NCI-H1417 treated with DMSO at 0.1 percent for 48 hours (cell line): ENCODE results near the gene CARHSP1.
"Not testable (repeated sequence)": the region's sequence is repeated elsewhere in the genome, so short reads cannot be mapped to it uniquely, and the experiment has no call there.

Experiments
- DNase-seq: peaks from one replicate; lab custom pipeline; 2025; lab: John Stamatoyannopoulos, UW

The CARHSP1 gene

DNA sequence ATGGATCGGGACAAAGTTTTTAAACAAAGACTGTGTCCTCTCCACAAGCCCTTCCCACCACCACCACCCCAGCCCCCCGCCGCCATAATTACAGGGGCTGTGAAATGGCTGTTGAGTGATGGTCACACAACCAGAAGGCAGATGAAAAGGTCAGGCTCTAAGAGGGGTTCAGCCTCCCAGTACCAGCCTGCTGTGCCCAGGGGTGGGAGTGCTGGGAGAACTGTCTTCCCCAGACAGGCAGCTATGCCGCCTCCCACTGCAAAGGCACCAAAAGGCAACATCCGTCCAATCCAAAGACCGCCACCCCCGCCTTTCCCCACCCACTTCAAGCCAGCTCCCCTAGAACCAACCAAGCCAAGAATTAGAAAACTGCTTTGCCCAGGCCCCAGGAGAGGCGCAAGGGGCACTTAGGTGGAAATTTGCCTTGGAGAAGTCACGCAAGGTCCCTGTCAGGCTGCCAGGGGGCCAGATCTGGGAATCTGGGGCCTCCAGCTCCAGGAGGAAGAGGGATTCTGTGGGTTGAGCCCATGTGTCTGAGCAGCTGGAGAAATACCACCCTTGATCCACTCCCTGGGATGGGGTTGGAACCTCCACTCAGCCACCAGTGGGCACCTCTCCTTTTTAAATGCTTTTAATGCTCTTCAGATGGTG, 14.4 kb downstream of the CARHSP1 start:
- no peak for DNase-seq

DNA sequence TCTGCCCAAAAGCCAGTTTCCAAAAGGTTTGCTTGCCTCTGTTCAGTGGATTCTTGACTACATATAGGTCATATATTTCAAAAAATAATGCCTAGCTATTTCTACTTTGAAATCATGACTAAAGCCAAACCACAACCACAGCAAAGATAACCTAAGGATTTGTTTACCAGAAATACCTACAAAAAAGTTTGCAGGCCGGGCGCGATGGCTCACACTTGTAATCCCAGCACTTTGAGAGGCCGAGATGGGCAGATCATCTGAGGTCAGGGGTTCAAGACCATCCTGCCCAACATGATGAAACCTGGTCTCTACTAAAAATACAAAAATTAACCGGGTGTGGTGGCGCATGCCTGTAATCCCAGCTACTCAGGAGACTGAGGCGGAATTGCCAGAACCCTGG, 15.2 kb downstream of the CARHSP1 start:
- DNase-seq = no peak

DNA sequence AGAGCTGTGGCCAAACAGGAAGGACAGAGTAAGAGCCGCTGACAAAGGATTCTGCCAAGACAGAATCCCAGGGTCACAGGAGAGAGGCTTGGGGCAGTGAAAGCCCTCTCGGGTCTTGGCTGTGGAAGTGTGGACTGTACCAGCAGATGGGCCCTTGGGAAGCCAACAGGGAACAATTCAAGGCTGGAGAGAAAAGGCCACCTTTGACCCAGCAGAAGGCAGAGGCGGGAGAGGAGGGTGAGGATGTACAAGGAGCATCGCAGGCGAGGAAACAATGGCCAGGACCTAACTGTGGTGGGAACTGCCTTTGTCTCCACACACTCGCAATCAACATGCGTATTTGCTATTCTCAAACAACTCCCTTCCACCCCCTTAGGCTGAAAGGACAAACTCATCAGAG, 15.7 kb downstream of the CARHSP1 start:
- DNase-seq = no peak

DNA sequence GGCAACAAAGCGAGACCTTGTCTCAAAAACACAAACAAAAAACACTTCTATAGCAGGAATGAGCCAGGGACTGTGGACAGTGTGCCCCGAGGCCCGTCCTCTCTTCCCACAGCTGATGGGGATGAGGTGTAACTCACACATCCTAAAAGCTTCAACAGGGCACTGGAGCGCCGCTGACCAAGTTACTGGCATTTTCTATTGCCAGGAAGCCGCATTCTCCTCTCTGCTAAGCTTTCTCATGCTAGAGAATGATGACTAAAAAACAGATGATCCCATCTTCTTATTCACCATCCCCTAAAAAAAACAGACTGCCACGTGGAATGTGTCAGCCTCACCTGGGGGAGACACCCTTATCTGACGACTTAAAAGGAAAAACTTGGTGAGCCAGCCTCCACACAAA, 16.3 kb downstream of the CARHSP1 start:
- DNase-seq = no peak

DNA sequence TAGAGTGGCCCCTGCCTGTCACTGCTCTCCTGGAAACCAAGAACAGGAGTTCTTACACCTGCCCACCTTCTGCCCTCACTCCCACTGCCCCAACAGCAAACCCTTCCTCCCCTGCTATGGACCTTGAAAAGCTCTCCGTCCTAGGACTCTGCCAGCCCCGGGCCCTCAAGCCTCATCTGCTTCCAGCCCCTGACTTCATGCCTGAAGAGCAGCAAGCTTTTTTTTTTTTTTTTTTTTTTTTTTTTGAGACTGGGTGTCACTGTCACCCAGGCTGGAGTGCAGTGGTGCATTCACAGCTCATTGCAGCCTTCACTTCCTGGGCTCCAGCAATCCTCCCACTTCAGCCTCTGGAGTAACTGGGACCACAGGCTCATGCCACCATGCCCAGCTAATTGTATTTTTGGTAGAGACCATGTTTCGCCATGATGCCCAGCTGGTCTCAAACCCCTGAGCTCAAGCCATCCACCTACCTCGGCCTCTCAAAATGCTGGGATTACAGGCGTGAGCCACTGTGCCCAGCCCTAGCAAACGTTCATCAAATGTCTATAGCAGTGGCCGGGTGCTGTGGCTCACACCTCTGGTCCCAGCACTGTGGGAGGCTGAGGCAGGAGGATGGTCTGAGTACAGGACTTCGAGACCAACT, 16.9 kb downstream of the CARHSP1 start:
- DNase-seq = no peak

GRCh38 chr16:8850279-8850885, 18.4 kb downstream of the CARHSP1 start:
- DNase-seq = no peak

- no peak for DNase-seq
These were observed 19.3 kb downstream of the CARHSP1 start for GRCh38 chr16:8849411-8850011.

GRCh38 chr16:8848939-8849391, 19.8 kb downstream of the CARHSP1 start:
- no peak for DNase-seq

GRCh38 chr16:8848231-8848938, 20.4 kb downstream of the CARHSP1 start:
- no peak for DNase-seq

- no peak for DNase-seq
These were observed 21.2 kb downstream of the CARHSP1 start for GRCh38 chr16:8847623-8848022.

DNA sequence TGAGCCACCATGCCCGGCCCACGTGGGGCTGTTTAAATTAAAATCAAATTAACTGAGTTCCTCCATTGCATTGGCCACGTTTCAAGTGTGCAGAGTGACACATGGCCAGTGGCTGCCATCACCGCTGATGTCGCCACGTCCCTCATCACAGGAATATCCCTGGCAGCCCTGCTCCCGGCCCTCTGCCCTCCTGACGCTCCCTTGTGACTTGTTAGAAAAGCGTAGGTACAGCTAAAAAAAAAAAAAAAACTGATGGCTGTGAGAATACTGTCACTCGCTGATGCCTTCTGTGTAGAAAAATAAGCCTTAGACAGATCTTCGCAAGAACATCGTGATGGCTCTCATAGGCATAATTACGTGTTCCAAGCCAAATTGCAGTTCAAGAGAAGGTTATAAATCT, 21.7 kb downstream of the CARHSP1 start:
- DNase-seq = no peak

DNA sequence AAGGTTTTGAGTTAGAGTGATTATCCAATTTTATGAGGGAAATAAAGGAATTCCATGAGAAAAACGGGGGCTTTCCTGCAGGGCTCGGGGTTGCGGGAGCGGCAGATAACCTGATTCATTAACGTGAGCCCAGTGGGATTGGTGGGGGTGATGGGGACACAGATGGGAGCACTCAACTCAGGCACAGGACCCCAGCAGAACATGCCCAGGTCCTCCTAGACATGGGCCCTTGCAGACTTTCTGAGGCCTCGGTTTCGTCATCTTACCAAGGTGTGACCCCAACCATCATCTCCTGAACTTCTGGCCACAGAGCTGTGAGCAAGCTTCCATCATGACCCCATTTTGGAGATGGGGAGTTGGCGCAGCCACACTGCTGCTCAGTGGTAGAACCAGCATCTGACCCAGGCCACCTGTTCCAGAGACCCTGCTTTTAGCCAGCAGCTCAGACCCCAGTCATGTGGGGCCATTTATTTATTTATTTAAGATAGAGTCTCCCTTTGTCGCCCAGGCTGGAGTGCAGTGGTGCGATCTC, 22.3 kb downstream of the CARHSP1 start:
- no peak for DNase-seq

DNA sequence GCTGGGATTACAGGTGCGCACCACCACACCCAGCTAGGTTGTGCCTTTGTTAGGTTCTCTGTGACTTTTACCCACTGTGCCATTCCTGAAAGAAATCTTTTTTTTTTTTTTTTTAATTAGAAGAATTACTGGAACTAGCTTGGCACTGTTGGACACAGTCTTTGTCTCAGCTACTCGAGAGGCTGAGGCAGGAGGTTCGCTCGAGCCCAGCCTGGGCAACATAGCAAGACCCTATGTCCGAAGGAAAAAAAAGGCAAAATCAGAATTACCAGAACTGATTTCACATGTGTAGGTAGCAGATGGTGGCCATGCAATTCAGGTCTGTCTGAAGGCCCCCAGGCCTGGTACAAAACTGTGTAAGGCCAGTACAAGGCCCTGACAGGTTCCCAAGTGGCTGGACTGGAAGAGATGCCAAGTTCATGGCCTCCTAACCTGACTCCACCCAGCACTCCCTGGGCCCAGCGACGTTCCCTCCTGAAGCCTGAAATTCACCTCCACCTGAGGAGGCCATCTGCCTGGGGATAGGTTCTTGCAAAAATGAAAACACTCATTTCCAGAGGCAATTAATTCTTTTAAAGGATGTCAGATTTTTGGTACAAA, 23.0 kb downstream of the CARHSP1 start:
- DNase-seq = no peak

GRCh38 chr16:8843296-8843695, 25.5 kb downstream of the CARHSP1 start:
- DNase-seq = not testable (repeated sequence)

DNA sequence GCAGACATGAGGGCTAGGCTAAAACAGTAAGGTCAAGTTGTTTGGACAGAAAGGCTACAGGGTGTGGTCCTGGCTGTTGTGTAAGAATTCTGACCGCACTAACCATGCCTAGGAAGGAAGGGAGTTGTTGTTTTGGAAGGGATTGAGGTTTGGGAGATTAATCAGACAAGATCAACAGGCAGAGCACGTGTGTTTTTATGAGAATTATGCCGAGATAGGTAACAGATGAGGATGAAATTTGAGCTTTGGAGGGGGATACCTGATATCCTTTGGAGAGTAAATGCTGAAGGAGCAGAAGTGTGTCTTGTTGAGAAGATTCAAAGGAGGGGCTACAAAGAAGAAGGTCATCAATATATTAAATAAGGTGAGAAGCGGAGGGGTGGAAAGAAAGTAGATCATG, 26.8 kb downstream of the CARHSP1 start:
- DNase-seq = not testable (repeated sequence)

GRCh38 chr16:8837594-8837993, 31.2 kb downstream of the CARHSP1 start:
- DNase-seq = not testable (repeated sequence)

DNA sequence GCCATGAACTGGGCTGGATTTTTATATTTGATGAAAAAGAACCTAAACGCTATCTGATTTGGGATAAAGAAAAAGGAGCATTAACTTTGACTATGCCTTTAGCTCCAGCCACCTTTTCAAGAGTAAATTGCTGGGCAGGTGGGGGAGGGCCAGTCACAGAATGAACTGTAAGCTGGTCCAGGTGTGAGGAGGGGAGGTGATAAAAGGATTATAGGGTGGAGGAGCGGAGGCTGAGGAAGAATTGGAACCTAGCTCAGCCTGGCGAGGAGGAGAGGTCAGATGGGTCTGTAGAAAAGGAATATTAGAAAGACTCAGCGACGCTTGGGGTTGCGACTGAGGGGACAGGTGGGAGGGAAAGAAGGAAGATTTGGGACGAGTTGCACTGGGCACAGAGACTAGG, 32.0 kb downstream of the CARHSP1 start:
- not testable (repeated sequence) for DNase-seq

DNA sequence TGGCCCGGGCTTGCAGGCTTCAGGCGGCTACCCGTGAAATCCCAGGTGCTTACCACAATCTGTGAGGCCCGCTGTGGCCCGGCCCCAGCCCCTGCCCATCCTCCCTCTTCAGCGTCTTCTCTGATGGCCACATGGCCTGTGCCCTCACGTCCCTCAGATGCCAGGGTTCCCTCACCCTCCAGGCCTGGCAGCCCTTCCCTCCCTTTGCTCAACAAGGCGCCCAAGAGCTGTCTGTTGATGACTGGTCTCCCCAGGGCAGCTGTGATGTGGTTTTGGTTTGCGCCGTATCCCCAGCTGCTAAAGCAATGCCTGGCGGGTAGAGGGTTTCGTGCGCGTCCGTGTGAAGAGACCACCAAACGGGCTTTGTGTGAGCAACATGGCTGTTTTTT, 36.1 kb downstream of the CARHSP1 start:
- DNase-seq = no peak

GRCh38 chr16:8831871-8832716, 36.7 kb downstream of the CARHSP1 start:
- DNase-seq = no peak

GRCh38 chr16:8831450-8831849, 37.4 kb downstream of the CARHSP1 start:
- no peak for DNase-seq
